Stimulated activated naive CD8-positive, alpha-beta T cell treated with anti-CD3 and anti-CD28 coated beads, Interleukin-15, Interleukin-2, amounts not matched to agents 100 U/mL and 50 U/mL, for 24 hours (primary cell): ENCODE results near the gene UNC79.
"Not testable (repeated sequence)": the region's sequence is repeated elsewhere in the genome, so short reads cannot be mapped to it uniquely, and the experiment has no call there.

Source experiments
- ATAC-seq: fragments of 150-1000 bp; cut with Tn5 transposase; one replicate; pipeline ENCODE4 v1.10.0; 2021
- DNase-seq: peaks from one replicate; pipeline ENCODE4 v3.0.0; 2021

UNC79 gene

GRCh38 chr14:93430315-93431035 is at the start of gene UNC79:
UNC79 (plus strand) TSS chr14:93430939; CDS start chr14:93431030, 91 bp downstream.
- no peak for DNase-seq
- no peak for ATAC-seq

- DNase-seq (no peak), ATAC-seq (no peak)
Measured at GRCh38 chr14:93381644-93382043, 49.1 kb upstream of the UNC79 start.

GRCh38 chr14:93384256-93384655 is 46.5 kb upstream of the UNC79 start:
- not testable (repeated sequence) for ATAC-seq

DNA sequence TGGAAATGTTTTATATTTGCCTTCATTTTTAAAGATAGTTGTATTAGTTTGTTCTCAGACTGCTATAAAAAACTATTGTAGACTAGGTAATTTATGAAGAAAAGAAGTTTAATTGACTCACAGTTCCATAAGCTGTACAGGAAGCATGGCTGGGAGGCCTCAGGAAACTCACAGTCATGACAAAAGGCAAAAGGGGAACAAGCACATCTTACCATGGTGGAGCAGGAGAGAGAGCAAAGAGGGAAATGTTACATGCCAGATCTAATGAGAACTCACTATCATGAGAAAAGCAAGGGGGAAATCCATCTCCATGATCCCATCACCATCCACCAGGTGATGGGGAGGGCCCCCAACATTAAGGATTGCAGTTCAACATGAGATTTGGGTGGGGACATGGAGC is 35.5 kb upstream of the UNC79 start:
- ATAC-seq (no peak), DNase-seq (no peak)

More at GRCh38 chr14:93384256-93384655, 46.5 kb upstream of the UNC79 start:
- not testable (repeated sequence) for DNase-seq

DNA sequence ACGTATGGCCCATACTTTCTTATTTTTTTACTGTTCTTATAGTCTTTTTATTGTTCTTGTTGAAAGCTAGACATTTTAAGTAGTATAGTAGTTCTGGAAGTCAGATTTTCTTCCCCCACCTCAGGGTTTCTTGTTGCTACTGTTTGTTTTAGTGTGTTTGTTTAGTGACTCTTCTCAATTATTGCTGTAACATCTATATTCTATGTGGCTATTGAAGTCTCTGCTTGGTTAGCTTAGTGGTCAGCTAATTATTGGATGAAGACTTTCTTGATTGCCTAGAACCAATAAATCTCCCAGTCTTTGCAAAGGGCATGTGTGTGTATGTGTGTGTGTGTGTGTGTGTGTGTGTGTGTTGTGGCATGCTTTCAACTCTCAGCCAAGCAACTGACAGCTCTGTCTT is 34.3 kb upstream of the UNC79 start:
- no peak for ATAC-seq
- no peak for DNase-seq

DNA sequence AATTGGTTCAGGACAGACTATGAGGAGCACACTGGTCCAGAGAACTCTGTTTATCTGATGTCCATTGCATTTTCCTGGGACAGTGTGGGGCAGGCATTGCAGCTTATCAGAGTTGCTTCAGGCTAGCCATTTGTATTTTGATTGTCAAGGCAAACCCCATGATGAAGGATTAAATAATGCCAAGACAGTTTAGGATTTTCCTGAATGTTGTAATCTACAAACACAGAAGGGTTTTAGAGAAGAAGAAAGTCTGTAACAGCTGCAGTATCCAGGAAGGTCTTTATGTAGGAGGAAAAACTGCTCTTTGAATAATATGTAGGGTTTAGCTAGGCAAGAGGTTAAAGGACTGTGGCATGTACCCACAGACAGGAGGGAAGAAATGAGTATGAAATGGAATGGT is 32.2 kb upstream of the UNC79 start:
- DNase-seq (no peak), ATAC-seq (no peak)

GRCh38 chr14:93402951-93403350 is 27.8 kb upstream of the UNC79 start:
- DNase-seq: no peak
- no peak for ATAC-seq

- no peak for ATAC-seq
- DNase-seq: no peak
Measured at GRCh38 chr14:93410021-93410420, 20.7 kb upstream of the UNC79 start.

GRCh38 chr14:93410893-93411292 is 19.8 kb upstream of the UNC79 start:
- DNase-seq (no peak), ATAC-seq (no peak)

- not testable (repeated sequence) for DNase-seq, ATAC-seq
Measured at GRCh38 chr14:93425136-93425535, 5.6 kb upstream of the UNC79 start.

DNA sequence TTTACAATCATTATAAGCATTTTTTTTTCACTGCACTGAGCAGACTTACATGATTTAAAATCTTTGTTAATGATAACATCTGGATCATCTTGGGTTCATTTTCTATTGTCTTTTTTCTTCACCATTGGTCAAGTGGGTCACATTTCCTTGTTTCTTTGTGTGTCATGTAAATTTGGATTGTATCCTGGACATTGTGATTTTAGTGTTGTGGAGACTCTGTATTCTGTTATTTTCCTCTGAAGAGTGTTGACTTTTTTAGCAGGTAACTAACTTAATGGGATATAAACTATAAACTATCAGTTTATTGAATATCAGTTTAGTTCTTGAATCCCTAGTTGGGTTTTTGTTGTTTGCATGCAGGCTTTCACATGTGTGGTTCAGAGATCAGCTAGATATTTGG is 4.0 kb upstream of the UNC79 start:
- ATAC-seq (no peak), DNase-seq (no peak)

DNA sequence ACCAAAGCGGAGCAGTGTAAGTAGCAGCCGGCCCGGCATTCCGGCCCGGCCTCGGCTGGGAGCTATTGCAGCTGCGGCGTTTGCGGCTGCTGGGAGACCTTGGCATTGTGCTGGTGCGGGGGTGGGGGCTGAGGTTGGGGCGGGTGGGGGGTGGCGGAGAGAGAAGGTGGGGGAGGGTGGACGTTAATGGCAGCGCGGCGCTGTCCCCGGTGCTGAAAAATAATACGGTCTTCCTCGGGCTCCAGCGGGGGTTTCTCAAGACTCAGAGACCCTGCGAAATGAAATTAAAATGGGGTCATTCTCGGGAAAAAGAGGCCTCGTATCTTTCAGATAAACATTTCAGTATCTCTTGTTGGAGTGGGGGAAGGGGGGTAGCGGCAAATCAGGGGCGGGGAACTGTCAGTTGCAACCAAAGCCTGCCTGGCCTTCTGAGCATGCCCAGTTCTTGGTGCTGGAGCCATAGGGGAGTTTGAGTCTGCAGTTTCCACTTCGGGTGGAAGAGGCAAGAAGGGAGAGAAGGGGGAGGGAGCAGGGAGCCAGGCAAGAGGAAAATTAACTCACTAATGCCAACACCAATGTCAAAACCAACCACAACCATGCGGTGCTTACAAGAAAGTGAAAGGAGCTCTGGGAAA is 414 bp downstream of the UNC79 start:
- no peak for ATAC-seq
- peak; percentile 4 for DNase-seq

GRCh38 chr14:93454224-93454623 is 23.5 kb downstream of the UNC79 start:
- no peak for ATAC-seq
- no peak for DNase-seq

DNA sequence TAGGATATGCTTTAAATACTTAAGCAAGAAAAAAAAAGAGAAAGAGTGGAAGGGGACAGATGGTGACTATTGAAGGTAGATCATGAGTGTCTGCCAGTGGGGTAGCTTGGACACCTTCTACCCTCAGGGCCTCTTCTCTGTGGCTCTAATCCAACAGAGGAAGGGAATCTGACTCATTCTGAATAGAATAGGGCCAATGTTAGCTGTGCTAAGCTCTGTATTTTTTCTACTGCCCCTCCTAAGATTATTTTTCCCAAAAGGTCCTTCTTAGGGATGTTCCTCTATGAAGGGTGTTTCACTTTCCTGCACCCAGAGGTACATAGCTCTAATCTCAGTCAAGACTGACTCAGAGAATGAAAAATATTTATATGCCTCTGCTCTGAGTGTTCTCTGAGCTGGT is 25.6 kb downstream of the UNC79 start:
- no peak for DNase-seq
- ATAC-seq: no peak

- ATAC-seq: no peak
- DNase-seq: no peak
Measured at GRCh38 chr14:93458234-93458633, 27.5 kb downstream of the UNC79 start.

DNA sequence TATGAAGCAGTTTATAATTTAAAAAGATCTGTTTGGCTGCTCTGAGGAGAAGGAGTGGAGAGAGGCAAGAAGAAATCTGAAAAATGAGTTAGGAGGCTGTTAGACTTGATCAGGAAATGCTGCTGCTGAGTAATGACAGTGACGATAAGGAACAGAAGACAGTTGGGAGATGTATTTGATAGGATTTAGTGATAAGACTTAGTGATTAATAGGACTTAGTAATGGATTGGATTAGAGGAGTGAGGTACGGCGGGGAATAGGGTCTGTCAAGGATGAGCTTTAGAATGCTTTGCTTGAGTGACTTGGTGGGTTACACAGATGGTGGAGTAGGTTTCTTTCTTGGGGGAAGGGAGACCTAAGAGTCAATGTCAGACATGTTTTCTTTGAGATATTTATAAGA is 31.7 kb downstream of the UNC79 start:
- ATAC-seq: no peak
- no peak for DNase-seq

DNA sequence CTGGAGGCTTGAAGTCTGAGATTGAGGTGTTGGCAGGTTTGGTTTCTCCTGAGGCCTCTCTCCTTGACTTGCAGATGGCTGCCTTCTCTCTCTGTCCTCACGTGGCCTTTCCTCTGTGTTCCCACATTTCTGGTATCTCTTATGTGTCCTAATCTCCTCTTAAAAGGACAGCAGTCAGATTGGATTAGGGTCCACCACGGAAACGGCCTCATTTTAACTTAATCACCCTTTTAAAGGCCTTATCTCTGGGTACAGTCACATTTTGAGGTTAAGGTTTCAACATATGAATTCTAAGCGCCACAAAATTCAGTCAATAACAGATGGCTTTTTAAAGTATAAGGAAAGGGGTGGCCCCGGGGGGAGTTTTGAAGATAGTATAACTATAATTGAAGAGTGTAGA is 33.5 kb downstream of the UNC79 start:
- ATAC-seq (no peak), DNase-seq (no peak)

DNA sequence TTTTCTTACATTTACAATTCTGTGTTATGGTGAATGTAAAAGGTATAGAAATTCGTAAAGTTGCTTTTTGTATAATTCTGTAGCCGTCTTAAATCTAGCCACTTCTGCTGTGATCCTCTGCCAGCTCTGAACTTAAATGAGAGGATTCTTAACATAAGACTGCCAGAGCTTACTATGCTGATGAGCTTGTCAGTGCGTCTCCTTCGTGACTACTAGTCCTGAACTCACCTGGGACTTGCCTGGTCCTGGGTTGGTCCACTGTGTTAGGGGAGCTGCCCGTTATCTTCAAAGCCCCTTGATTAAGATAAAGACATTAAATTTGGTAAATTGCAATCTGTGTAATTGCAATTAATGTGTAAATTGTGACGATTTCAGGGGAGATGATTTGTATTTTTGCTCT is 44.7 kb downstream of the UNC79 start:
- DNase-seq (no peak), ATAC-seq (no peak)

GRCh38 chr14:93476305-93476704 is 45.6 kb downstream of the UNC79 start:
- ATAC-seq: no peak

DNA sequence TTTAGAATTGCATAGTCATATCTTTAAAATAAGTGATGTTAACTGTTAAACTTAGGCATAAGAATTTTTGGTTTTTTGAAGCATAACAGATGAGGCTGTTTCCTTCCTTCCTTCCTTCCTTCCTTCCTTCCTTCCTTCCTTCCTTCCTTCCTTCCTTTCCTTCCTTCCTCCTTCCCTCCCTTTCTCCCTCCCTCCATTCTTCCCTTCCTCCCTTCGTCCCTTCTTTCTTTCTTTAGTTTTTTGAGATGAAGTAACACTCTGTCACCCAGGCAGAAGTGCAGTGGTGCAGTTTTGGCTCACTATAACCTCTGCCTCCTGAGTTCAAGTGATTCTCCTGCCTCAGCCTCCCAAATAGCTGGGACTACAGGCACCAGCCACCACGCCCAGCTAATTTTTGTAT is 48.3 kb downstream of the UNC79 start:
- ATAC-seq, DNase-seq: not testable (repeated sequence)

More at GRCh38 chr14:93476305-93476704, 45.6 kb downstream of the UNC79 start:
- no peak for DNase-seq

DNA sequence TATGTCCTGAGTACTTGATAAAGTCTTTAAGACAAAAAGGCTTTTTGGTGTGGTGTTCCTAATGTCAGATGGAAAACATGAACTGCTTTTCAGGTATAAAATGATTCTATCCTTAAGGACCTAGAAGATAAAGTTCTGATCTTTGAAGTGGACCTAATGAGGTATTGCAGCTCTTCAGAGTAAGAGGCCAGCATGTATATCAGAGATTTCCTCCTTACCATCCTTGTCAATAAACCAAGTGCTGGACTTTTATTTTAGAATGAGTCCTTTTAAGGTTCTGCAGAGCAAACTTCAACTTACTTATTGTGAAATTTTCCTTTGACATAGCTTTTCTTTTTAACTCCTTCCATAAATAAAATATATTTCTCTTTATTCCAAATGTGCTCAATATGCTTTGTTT is 50.1 kb downstream of the UNC79 start:
- DNase-seq: no peak
- ATAC-seq: no peak

GRCh38 chr14:93481758-93482157 is 51.0 kb downstream of the UNC79 start:
- no peak for DNase-seq
- ATAC-seq: no peak

- DNase-seq (no peak), ATAC-seq (no peak)
Measured at GRCh38 chr14:93490001-93490400, 59.3 kb downstream of the UNC79 start.

- no peak for DNase-seq
- no peak for ATAC-seq
Measured at GRCh38 chr14:93493054-93493453, 62.3 kb downstream of the UNC79 start.
